ENCODE measurements around the gene CYP4A22.

DNA sequence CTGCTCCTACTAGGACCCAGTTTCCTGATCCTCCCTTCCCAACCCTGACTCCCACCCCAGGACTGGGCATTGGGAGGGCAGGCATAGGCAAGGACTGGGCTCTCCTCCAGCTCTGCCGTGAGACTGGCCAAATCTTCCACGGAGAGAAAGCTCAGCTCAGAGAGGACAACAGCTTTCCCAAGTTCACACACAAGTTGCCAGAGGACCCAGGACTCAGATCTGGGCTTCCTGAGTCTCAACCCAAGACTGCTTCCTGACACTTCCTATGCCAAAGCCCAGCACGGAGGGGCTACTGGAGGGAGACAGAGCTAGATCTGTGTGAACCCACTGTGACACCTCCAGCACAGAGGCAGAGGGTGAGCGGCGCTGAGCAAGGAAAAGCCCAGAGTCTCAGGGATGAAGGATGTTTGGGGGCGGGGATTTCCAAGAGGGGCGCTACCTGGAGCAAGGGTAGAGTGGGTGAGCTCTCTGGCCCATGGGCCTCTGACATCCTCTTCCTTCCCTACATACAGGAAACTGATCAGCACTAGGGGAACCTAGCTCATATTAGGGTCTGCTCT lies 45.5 kb downstream of the CYP4A22 start:
- TF ChIP-seq, protein P1, sequence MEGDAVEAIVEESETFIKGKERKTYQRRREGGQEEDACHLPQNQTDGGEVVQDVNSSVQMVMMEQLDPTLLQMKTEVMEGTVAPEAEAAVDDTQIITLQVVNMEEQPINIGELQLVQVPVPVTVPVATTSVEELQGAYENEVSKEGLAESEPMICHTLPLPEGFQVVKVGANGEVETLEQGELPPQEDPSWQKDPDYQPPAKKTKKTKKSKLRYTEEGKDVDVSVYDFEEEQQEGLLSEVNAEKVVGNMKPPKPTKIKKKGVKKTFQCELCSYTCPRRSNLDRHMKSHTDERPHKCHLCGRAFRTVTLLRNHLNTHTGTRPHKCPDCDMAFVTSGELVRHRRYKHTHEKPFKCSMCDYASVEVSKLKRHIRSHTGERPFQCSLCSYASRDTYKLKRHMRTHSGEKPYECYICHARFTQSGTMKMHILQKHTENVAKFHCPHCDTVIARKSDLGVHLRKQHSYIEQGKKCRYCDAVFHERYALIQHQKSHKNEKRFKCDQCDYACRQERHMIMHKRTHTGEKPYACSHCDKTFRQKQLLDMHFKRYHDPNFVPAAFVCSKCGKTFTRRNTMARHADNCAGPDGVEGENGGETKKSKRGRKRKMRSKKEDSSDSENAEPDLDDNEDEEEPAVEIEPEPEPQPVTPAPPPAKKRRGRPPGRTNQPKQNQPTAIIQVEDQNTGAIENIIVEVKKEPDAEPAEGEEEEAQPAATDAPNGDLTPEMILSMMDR (conservative IDR thresholded peaks at IDR 0.05): no peak
- no peak for TF ChIP-seq ZFX (IDR thresholded peaks at IDR 0.05)
